ENCODE data around the gene FRMD4A.

DNA sequence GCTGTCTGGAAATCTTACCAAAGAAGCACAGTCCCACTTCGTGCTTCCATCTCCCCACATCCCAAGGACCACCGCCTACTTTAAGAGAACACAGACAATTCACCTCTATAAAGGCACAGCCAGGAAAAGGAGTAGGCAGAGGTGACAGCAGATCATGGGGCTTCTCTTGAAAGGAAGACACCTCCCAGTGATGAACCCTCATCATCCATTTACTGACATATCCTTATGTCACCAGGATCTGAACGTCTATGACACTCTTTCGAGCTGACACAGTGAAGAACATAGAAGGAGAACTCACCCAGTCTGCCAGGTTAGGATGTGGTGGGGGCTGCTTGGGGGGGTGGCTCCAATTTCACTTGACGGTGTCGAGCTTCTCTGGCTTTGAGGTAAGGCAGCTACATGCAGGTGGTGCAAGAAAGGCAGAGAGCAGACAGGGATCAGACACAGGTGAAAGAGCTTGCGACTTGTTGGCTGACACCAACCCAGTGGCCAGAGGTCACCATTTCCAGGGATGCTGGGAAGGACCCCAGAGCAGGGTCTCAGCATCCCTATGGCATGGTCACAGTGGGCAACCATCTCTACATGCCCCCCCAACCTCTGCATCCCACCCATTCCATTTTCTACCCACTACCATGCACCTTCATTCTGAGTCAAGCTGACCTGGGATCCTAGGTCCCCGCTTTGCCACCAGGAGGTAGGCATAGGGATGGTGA lies 676.5 kb downstream of the FRMD4A start:
- TF ChIP-seq, protein P1, sequence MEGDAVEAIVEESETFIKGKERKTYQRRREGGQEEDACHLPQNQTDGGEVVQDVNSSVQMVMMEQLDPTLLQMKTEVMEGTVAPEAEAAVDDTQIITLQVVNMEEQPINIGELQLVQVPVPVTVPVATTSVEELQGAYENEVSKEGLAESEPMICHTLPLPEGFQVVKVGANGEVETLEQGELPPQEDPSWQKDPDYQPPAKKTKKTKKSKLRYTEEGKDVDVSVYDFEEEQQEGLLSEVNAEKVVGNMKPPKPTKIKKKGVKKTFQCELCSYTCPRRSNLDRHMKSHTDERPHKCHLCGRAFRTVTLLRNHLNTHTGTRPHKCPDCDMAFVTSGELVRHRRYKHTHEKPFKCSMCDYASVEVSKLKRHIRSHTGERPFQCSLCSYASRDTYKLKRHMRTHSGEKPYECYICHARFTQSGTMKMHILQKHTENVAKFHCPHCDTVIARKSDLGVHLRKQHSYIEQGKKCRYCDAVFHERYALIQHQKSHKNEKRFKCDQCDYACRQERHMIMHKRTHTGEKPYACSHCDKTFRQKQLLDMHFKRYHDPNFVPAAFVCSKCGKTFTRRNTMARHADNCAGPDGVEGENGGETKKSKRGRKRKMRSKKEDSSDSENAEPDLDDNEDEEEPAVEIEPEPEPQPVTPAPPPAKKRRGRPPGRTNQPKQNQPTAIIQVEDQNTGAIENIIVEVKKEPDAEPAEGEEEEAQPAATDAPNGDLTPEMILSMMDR (IDR thresholded peaks at IDR 0.05; ENCODE audit: insufficient read depth, low read length, poor library complexity, severe bottlenecking), result no peak
- TF ChIP-seq EZH2phosphoT487 (conservative IDR thresholded peaks at IDR 0.05; ENCODE audit: low read length), result no peak

Measured in SU-DHL-6 (cell line).